Type B pancreatic cell (in vitro differentiated cells): ENCODE measurements around the gene KCNC1. TPM values are rescaled to one million over a fixed set of nuclear protein-coding genes. Genes with fewer than 3 reads are reported as not detected.

Source experiments
- DNase-seq: peaks from one replicate; pipeline ENCODE4 v3.0.0; 2021; ENCODE audit warnings: mixed read lengths; ENCODE audit not compliant: unreplicated experiment; ENCODE audit errors: extremely low spot score
- H3K27ac Mint-ChIP-seq: 2 replicates; pipeline ENCODE4 v1.8.0; 2021; ENCODE audit warnings: mild to moderate bottlenecking, mixed read lengths
- H3K27me3 Mint-ChIP-seq: 2 replicates; pipeline ENCODE4 v1.8.0; 2021; ENCODE audit warnings: mixed read lengths
- H3K36me3 Mint-ChIP-seq: 2 replicates; pipeline ENCODE4 v1.8.0; 2021; ENCODE audit warnings: mixed read lengths
- H3K4me1 Mint-ChIP-seq: one replicate; pipeline ENCODE4 v1.8.0; 2021; ENCODE audit warnings: mixed read lengths; ENCODE audit not compliant: unreplicated experiment
- H3K4me3 Mint-ChIP-seq: 2 replicates; pipeline ENCODE4 v1.8.0; 2021; ENCODE audit warnings: mild to moderate bottlenecking, mixed read lengths
- H3K9me3 Mint-ChIP-seq: 2 replicates; pipeline ENCODE4 v1.8.0; 2021; ENCODE audit warnings: mixed read lengths
- total RNA-seq: library from RNA; stranded (reverse); gene quantifications from 2 replicates; pipeline ENCODE4 v1.2.1, GENCODE V29; 2021; ENCODE audit warnings: low replicate concordance
- TF ChIP-seq, protein P1 (sequence below): fragments of 200-600 bp; sonication (generic); conservative IDR thresholded peaks from 2 replicates; pipeline ENCODE4 v1.5.0; 2021; ENCODE audit warnings: antibody characterized with exemption, mild to moderate bottlenecking

KCNC1 gene
- total RNA-seq, 1 donor from 2014 or later, result 2.8 TPM

DNA sequence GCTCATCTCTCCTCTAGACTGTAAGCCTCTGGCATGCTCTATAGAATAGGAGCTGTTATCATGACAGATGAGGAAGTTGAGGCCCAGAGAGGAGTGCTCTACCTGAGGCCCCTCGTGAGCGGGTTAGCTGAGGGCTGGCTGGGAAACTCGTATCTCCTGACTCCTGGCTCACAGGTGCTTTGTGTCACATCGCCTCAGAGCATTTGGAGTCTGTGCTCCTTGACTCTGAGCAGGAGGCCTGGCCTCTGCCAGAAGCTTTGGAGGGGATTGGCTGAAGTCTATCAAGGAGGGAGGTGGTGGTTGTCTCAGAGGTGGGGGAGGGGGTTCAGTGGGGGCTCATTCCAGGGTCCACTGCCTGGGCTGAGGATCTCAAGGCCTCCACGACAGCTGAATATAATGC lies 7.4 kb downstream of the KCNC1 start:
- no peaks in the 10 kb centered on the region for H3K4me1 Mint-ChIP-seq
- no peaks in the 10 kb centered on the region for H3K9me3 Mint-ChIP-seq
- H3K36me3 Mint-ChIP-seq, result no peaks in the 10 kb centered on the region
- DNase-seq, result no peak
- no peak overlapping the region for H3K4me3 Mint-ChIP-seq
- TF ChIP-seq, protein P1, sequence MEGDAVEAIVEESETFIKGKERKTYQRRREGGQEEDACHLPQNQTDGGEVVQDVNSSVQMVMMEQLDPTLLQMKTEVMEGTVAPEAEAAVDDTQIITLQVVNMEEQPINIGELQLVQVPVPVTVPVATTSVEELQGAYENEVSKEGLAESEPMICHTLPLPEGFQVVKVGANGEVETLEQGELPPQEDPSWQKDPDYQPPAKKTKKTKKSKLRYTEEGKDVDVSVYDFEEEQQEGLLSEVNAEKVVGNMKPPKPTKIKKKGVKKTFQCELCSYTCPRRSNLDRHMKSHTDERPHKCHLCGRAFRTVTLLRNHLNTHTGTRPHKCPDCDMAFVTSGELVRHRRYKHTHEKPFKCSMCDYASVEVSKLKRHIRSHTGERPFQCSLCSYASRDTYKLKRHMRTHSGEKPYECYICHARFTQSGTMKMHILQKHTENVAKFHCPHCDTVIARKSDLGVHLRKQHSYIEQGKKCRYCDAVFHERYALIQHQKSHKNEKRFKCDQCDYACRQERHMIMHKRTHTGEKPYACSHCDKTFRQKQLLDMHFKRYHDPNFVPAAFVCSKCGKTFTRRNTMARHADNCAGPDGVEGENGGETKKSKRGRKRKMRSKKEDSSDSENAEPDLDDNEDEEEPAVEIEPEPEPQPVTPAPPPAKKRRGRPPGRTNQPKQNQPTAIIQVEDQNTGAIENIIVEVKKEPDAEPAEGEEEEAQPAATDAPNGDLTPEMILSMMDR, result no peak
- H3K27me3 Mint-ChIP-seq, result peaks cover 17% of the 10 kb centered on the region
- no peak overlapping the region for H3K27ac Mint-ChIP-seq

DNA sequence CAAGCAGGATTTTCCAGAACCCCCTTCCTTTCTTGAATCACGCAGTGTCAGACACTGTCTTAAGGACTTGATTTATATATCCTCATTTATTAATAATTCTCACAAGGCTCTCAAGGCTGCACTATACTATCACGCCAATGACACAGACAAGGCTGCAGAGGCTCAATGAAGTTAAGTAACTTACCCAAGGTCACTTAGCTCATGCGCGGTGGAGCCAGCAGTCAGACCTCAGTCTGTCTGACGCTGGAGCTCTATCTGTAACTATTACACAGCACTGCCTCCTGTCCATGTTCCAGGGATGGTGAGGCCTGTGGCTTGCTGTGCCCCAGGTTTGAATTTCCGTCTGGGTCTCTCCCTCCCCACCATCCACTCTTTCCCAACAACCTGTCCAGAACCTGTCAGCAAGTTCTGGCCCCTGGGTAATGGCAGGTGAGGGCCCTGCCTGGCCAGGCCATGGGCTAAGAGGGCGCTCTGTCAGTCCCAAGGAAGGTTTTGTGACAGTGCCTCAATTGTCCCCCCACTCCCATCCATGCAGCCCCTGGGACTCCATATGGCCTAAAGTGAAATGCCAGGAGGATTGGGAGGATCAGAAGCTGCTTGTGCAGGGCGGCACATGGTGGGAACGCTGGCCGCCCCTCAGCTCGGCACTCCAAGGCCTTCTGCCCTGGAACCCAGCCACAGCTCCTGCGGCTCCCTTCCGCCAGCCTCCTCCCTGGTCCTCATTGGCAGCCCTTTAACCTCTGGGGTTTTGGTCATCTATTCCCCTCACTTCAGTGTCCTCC lies 8.6 kb downstream of the KCNC1 start:
- no peaks in the 10 kb centered on the region for H3K9me3 Mint-ChIP-seq
- peaks cover 17% of the 10 kb centered on the region for H3K27me3 Mint-ChIP-seq
- no peak overlapping the region for H3K4me3 Mint-ChIP-seq
- no peaks in the 10 kb centered on the region for H3K4me1 Mint-ChIP-seq
- DNase-seq, result no peak
- no peak overlapping the region for H3K27ac Mint-ChIP-seq
- H3K36me3 Mint-ChIP-seq, result no peaks in the 10 kb centered on the region
- TF ChIP-seq, protein P1, result no peak

DNA sequence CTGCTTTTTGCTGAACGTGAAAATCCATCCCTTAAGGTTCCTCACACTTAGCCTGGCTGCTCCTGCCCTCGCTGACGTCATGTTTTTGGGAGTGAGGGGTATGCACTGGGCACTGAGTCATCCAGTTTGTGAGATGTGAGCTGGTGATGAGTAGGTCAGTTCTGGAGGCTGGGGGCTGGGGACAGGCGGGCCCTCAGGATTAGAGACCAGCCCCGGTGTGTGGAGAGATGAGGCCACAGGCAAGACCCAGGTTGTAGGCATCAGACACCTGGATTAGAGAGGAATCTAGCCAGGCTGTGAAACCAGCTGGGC lies 9.2 kb downstream of the KCNC1 start:
- peaks cover 17% of the 10 kb centered on the region for H3K27me3 Mint-ChIP-seq
- no peak overlapping the region for H3K4me3 Mint-ChIP-seq
- DNase-seq, result no peak
- H3K36me3 Mint-ChIP-seq, result no peaks in the 10 kb centered on the region
- H3K9me3 Mint-ChIP-seq, result no peaks in the 10 kb centered on the region
- TF ChIP-seq, protein P1, result no peak
- H3K4me1 Mint-ChIP-seq, result no peaks in the 10 kb centered on the region
- no peak overlapping the region for H3K27ac Mint-ChIP-seq

DNA sequence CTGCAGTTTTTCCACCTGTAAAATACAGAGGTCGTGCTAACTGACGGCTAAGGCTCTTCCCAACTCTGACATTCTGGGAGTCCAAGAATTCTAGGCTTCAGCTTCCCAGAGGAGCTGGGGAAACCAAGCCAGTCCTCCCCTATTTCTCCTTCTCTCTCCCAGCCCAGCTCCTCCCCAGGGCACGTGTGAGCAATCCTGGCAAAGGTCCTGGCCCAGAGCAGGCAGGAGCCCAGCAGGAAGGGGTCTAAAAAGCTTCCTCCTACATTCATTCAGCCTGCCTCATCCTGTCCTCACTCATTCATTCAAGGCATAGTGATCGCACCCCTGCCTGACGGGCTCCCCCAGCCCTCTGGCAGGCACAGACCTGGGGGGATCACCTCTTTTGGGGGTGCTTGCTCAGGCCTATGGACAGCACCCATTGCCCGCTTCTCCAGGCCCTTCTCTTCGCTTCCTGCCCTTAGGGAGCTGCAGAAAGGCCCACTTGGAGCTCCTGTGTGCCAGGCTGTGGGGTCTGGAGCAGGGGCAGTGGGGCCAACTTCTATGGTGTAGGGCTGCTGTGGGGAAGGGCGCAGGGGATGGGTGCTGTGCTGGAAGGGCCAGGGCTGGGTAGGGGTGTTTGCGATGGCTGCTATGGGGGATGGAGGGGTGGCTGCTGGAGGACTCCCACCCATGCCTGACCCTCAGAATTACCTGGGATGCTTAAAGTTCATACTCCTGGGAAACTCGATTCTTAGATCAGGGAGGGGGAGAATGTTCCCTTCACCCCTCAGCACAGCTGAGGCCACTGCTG lies 9.8 kb downstream of the KCNC1 start:
- H3K4me3 Mint-ChIP-seq, result no peak overlapping the region
- peaks cover 17% of the 10 kb centered on the region for H3K27me3 Mint-ChIP-seq
- no peaks in the 10 kb centered on the region for H3K36me3 Mint-ChIP-seq
- H3K27ac Mint-ChIP-seq, result no peak overlapping the region
- TF ChIP-seq, protein P1, result no peak
- H3K4me1 Mint-ChIP-seq, result no peaks in the 10 kb centered on the region
- DNase-seq, result no peak
- H3K9me3 Mint-ChIP-seq, result no peaks in the 10 kb centered on the region

DNA sequence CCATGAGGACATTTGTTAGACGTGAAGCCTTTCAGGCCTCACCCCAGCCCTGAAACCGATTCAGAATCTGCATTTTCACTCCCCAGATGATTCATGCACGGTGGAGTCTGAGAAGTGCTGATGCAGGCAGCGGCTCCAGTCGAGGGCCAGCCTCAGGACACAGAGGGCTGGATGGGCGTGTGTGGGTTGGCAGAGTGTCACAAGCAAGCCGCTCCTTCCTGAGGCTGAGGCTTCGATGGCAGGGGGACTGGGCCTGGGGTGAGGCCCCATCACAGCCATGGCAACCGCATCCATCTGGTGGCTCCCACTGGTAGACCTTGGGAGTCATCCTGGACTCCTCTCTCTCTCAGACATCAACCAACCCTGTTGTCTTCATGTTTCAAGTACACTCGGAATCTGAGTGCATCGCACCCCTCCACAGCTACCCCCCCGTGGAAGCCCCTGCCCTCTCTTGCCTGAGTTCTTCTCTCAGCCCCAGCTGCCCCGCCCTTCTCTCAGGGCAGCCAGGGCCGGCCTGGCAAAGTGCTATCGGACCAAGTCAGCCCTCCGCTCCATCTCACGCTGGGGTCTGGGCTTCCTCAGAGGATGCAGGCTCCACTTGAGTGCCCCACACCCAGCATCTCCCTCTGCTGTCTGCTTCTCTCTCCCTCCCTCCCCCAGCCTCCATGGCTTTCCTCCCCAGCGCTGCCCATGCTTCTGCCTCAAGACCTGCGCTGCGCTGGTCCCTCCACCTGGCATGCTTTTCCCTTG lies 10.6 kb downstream of the KCNC1 start:
- no peaks in the 10 kb centered on the region for H3K9me3 Mint-ChIP-seq
- no peaks in the 10 kb centered on the region for H3K4me1 Mint-ChIP-seq
- H3K27me3 Mint-ChIP-seq, result peaks cover 20% of the 10 kb centered on the region
- DNase-seq, result no peak
- H3K36me3 Mint-ChIP-seq, result no peaks in the 10 kb centered on the region
- no peak overlapping the region for H3K27ac Mint-ChIP-seq
- TF ChIP-seq, protein P1, result no peak
- no peak overlapping the region for H3K4me3 Mint-ChIP-seq
